HepG2 (cell line): ENCODE data around the gene PCNX1.

Experiments used
- NFRKB ChIP-seq: fragments of 450-650 bp; IDR thresholded peaks from 2 replicates; pipeline ENCODE4 v1.6.1; 2017
- POLR2A ChIP-seq, 2 experiments: IDR thresholded peaks; 2 replicates each; pipeline ENCODE4 v1.6.1; 2011; ENCODE audit warnings: low read depth in 2 of 2, low read length in 2 of 2, mild to moderate bottlenecking in 1 of 2, moderate library complexity in 1 of 2; ENCODE audit not compliant: insufficient read depth in 1 of 2
- ZNF274 ChIP-seq: sonication (generic); formaldehyde crosslinking; IDR thresholded peaks from 2 replicates; pipeline ENCODE4 v1.5.1; 2020; ENCODE audit warnings: mild to moderate bottlenecking, missing genetic modification reagents
- ZNF775 ChIP-seq: sonication (generic); formaldehyde crosslinking; IDR thresholded peaks from 2 replicates; pipeline ENCODE4 v1.4.0; 2020; ENCODE audit warnings: missing genetic modification reagents, mild to moderate bottlenecking, moderate library complexity, borderline replicate concordance

DNA sequence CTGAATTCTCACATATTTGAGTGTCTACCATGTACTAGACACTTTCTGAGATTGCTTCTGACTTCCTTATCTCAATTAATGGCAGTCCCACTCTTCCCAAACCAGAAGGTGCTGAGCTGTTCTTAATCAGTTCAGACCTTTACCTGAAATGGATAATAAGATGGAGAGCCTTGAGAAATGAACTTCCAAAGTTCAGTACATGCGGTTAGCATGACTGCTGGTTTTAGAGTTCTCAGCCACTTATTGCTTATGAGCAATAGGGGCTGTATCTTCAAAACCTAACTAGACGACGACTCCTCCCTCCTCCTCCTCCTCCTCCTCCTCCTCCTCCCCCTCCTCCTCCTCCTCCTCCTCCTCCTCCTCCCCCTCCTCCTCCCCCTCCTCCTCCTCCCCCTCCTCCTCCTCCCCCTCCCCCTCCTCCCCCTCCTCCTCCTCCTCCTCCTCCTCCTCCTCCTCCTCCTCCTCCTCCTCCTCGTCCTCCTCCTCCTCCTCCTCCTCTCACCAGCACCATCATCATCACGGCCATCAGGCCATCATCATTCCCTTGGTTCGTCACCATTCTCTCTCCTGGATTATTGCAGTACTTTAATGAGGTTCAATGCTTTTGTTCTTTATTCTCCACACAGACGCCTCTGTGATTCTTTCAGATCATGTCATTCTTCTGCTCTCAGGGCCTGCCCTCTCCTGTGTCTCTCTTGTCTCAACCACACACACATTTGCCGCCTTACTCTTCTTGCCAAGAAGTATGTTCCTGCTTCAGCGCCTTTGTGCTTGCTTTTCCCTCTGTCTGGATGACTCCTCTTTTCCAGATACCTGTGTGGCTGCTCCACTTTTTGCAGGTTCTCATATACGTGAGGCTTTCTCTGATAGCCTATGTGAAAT is 2.7 kb downstream of the PCNX1 start:
- TF ChIP-seq NFRKB (no peak), POLR2A (IDR thresholded peaks at IDR 0.05; ENCODE audit: insufficient read depth in 1 of 2, low read depth in 2 of 2, low read length in 2 of 2) (no peak), ZNF274 (CRISPR knock-in tag) (no peak), ZNF775 (CRISPR knock-in tag) (no peak)
